Dermis microvascular lymphatic vessel endothelial cell (primary cell): Measurements from ENCODE around the gene PKN1. TPM values are rescaled to one million over a fixed set of nuclear protein-coding genes. Genes with fewer than 3 reads are reported as not detected.

Experiments
- DNase-seq, 2 donors: peaks; one replicate each; pipeline versions ENCODE4 v3.0.0 to v3.0.0-alpha.2; 2010; ENCODE audit warnings: low read depth in 2 of 2
- total RNA-seq: library from RNA; depleted of rRNA; stranded (reverse); fragments of >200 nt; gene quantifications from 2 replicates; pipeline ENCODE4 v1.2.1, GENCODE V29; 2014

Gene PKN1
- total RNA-seq, 1 donor from 2014 or later: 252 TPM

DNA sequence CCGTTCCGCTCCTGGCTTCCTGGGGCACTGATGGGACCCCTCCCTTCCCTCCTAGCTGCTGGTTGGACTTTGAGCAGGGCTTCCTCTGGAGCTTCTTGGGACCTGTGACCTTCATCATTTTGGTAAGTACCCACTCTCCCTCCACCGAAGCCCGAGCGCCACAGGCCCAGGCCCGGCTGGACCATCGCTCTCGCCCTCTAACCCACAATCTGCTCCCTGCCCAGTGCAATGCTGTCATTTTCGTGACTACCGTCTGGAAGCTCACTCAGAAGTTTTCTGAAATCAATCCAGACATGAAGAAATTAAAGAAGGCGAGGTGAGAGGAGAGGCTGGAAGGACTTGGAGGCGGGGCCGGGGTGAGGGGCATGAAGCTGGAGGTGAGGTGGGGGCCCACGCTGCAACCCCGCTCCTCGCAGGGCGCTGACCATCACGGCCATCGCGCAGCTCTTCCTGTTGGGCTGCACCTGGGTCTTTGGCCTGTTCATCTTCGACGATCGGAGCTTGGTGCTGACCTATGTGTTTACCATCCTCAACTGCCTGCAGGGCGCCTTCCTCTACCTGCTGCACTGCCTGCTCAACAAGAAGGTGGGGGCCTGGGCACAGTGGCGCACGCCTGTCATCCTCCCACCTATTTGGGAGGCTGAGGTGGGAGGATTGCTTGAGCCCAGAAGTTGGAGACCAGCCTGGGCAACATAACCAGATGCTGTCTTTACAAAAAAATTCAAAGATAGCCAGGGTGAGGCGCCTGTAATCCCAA lies 26.3 kb upstream of the PKN1 start:
- no peak for DNase-seq

GRCh38 chr19:14407605-14408484 lies 25.3 kb upstream of the PKN1 start:
- DNase-seq: no peak

- DNase-seq: no peak
These were observed 24.5 kb upstream of the PKN1 start for GRCh38 chr19:14408491-14409145.

DNA sequence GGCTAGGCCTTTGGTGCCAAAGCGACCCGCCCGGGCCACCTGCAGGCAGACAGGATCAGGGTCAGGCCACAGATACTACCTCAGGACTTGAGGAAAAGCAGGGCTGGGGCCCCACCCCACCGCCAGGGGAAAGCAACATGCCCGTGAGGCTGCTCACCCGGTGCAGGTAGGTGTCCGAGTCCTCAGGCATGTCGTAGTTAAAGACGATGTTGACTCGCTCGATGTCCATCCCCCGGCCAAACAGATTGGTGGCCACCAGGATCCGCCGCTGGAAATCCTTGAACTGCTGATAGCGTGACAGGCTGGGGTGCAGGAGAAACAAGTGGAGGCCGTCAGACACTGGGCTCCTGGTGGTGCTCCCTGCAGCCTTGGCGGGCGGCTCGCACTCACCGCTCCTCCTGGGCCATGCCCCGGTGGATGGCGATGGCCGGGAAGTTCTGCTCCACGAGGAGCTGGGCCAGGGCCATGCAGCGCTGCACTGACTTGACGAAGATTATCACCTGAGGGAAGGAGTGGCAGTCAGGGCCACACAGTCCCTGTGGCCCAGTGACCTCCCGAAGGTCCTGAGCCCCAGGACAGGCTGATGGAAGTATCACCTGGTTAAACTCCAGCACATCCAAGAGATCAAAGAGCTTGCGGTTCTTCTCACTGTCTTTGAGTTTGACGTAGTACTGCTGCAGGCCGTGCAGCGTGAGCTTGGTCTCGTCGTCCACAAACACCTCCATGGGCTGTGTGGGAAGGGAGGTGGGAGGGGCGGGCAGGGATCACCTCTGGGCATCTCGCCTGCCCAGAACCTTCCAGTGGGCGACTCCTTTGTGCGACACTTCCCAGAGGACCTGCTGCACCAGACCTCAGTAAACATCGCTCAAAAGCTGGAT lies 23.7 kb upstream of the PKN1 start:
- DNase-seq: no peak

DNA sequence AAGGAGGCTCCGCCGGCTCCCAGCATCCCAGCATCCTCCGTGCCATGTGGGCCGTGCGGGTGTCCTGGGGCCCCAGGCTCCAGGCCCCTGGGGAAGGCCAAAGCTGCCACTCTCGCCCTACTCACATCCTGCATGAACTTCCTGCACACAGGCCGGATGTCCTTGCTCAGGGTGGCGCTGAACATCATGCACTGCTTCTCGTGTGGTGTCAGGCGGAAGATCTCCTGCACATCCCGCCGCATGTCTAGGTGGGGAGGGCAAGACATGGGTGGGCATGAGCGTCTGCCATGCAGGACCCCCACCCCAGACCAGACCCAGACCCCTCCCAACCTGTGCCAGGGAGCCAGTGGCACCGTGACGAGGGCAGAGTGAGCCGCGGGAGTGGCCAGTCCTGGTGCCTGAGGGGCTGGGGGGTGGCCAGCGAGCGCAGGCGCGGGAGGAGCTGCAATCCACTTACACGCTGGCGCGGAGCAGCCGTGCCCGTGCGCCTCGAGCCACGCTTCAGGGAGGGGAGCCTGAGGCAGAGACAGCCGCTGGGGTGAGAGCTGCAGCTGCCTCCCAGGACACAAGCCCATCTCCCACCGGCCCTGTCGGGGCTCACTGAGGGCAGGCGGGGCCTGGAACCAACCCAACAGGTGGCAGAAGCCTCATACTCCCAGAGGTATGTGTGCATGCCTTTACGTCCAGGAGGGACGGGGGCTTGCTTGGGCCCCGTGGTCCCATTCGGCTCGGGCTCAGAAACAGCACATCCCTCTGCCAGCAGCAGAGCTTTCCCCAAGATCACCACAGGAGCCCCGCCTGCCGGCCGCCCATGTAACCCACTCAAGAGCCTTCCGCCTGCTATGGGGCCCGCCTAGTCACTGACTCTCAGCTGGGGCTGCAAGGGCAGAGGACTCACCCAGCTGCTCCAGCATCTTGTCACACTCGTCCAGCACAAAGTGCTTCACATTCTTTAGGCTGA lies 22.7 kb upstream of the PKN1 start:
- no peak for DNase-seq

DNA sequence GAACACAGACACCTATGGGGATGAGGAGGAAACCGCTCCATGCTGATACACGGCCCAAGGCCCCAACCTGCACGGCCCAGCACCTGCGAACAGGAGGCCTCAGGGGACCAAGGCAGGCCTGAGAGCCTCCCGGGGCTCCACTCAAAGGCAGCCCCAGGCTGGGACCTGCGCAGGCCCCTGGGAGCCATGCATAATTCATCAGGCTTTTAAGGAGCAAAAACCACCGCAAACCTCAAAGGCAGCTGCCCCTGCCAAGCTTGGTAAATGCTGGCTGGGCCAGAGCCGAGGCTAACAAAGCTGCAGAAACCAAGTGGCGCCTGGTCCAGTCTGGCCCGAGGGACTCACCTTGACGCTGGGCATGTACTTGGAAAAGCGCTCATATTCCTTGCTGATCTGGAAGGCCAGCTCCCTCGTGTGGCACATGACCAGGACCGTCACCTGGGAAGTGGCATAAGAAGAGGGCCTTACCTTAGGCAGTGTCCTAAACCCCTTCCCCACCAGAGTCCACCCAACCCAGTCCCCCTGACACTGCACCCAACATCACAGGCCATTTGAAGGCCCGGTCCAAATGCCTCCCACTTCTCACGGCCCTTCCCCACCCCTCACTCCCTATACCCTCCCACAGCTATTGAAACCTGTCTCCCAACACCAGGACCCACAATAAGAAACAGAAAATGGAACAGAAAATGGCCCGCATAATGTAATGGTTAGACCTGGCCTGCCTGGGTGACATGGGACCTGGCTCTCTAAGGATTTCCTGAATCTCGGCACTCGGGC lies 21.8 kb upstream of the PKN1 start:
- DNase-seq: no peak

DNA sequence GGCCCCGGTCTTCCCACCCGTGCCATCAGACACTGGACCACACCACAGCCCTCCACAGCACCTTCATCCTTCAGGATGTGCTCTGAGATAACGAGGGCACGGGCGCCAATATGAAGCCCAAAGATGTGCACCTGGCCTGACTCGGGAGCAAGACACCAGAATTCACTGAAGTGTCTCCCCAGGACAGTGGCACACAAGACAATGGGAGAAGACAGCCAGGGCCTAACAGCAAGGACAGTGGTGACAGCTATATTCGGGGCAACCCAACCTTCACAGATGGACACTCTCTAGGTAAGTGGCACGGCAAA lies 21.2 kb upstream of the PKN1 start:
- DNase-seq: no peak

GRCh38 chr19:14412324-14412995 lies 20.6 kb upstream of the PKN1 start:
- DNase-seq: no peak

DNA sequence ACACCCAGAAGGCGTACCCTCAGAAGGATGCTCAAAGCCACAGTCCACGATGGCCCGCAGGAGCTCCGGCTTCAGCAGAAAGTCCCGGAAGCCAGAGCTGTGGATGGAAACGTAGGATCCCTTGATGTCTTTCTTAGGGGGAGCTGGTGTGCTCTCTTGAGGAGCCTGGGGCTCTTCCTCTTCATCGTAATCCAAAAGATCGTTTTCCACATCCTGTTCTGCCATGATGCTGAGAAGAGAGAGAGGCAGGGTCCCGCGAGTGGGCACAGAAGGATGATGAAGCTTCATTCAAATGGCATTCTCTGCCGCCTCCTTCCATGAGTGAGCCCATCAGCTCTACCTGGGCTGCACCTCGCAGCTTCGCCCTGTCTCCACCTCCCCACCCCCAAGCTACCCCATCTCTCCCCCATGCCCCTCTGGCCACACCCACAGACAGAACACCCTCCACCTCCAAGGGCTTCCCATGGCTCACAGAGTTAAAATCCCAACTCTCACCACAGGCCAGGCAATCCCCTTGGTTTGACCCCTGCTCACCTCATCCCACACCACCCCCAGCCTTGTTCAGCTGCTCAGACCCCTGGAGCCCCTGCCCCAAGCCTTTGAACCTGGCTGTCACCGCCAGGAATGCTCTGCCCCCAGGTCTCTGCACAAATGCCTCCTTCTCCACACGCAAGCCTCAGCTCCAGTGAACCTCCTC lies 20.0 kb upstream of the PKN1 start:
- DNase-seq: no peak

DNA sequence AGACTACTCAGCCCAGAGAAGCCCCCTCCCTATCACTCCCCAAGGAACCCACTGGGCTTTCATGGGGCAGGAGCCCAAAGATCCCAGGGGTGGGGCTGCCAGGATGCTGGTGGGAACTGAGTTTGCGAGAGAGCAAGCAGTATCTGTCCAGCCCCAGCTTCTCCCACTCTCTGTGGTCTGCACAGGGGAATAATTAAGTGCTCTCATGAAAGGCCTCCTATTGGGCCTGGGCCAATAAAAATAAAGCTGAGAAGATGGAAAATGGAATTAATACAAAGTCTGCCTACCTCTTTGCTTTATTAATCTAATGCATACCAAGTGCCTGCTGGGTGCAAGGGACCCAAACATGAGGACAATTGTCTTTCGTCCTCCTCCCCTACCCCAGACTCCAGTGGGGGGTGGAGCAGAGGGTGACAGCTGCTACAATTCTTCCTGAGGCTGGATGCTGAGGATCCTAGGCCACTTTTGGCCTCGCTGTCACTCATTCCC lies 19.4 kb upstream of the PKN1 start:
- DNase-seq: peak in 1 of 2 donors; percentile 39

GRCh38 chr19:14414926-14415690 lies 18.0 kb upstream of the PKN1 start:
- no peak for DNase-seq

GRCh38 chr19:14416817-14417231 lies 16.3 kb upstream of the PKN1 start:
- no peak for DNase-seq

GRCh38 chr19:14418856-14419105 lies 14.3 kb upstream of the PKN1 start:
- DNase-seq: no peak

GRCh38 chr19:14419106-14419813 lies 13.8 kb upstream of the PKN1 start, which contains the start of gene DDX39A:
TSS of gene DDX39A (minus strand) at chr19:14419341. CDS start at chr19:14413220, 6,121 bp downstream.
- DNase-seq: peak; percentile 99 to 100

DNA sequence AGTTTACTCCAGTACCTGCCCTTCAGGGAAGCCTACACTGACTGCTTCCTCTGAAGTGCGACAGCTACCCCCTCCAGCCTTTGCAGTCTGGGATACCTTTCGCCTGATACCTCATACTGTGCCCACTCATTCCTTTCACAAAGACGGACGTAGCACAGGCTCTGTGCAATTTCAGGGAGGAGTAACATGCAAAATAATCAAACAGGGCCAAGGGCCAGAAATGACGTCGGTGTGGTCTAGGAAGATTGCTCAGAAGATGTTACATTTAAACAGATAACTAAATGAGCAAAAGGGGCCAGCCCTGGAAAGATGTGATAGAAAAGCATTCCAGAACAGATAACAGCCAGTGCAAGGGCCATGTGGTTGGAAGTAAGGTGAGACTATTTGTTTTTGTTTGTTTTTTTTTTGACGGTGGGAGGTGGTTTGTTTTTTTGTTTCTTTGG lies 7.4 kb upstream of the PKN1 start:
- no peak for DNase-seq

- DNase-seq: no peak
These were observed 5.6 kb upstream of the PKN1 start for GRCh38 chr19:14427461-14427860.
